ENCODE data around the gene SGCD.

DNA sequence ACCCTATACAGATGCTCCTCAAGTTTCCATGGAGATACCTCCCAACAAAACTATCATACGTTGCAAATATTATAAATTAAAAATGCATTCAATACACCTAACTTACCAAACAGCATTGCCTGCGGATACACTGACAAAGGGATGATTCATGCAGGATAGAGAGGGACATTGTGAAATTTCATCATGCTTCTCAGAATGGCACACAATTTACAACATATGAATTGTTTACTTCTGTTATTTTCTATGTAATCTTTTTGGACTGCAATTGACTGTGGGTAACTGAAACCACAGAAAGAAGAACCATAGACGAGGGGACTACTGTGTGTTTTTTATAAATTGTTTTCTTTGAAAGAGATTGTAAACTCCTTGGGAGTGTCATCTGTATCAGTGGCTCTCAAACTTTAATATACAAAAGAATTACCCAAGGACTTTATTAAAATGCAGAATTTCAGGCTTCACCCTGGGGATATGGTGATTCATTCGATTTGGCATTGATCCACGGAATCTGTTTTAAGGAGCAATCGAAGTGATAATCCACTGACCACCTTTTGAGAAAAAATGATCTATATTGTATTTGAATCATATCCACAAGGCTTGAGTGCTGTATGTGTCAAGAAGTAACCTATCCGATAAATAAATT lies 146.4 kb downstream of the SGCD start:
- TF ChIP-seq EZH2phosphoT487 (IDR thresholded peaks at IDR 0.05; ENCODE audit: low read depth), result no peak
- TF ChIP-seq, protein P1, sequence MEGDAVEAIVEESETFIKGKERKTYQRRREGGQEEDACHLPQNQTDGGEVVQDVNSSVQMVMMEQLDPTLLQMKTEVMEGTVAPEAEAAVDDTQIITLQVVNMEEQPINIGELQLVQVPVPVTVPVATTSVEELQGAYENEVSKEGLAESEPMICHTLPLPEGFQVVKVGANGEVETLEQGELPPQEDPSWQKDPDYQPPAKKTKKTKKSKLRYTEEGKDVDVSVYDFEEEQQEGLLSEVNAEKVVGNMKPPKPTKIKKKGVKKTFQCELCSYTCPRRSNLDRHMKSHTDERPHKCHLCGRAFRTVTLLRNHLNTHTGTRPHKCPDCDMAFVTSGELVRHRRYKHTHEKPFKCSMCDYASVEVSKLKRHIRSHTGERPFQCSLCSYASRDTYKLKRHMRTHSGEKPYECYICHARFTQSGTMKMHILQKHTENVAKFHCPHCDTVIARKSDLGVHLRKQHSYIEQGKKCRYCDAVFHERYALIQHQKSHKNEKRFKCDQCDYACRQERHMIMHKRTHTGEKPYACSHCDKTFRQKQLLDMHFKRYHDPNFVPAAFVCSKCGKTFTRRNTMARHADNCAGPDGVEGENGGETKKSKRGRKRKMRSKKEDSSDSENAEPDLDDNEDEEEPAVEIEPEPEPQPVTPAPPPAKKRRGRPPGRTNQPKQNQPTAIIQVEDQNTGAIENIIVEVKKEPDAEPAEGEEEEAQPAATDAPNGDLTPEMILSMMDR (IDR thresholded peaks at IDR 0.05; ENCODE audit: low read depth, low read length), result no peak
